Pancreas (tissue), 10 donors: ENCODE results near the gene RAD51B. TPM values are rescaled to one million over a fixed set of nuclear protein-coding genes. Genes with fewer than 3 reads are reported as not detected.
A peak's percentile ranks its signal among the peaks of the same experiment; 100 is the strongest.

Source experiments
- ATAC-seq, 4 donors: fragments of 200-7000 bp; cut with Tn5 transposase; one replicate each; pipeline versions ENCODE4 v1.8.0 to v1.9.1; 2020; ENCODE audit warnings: mild to moderate bottlenecking in 4 of 4, moderate library complexity in 4 of 4
- DNase-seq, 6 donors: peaks; one replicate each; pipeline ENCODE4 v3.0.0-alpha.2; 2020
- FAIRE-seq: peaks from 2 replicates; lab custom pipeline; 2012; peaks lifted over from hg19 to GRCh38; lab: Jason Lieb, UNC
- H3K27ac ChIP-seq, 4 donors: fragments of 200-600 bp; sonication (generic); 1 replicate in 3 of 4; 2 replicates in 1 of 4; pipeline versions ENCODE4 v1.5.0 to v1.8.0; 2020
- H3K27me3 ChIP-seq, 4 donors: fragments of 200-600 bp; one replicate each; pipeline ENCODE4 v1.8.0; 2021
- H3K36me3 ChIP-seq, 3 donors: fragments of 200-600 bp; sonication (generic) in 1 of 3; one replicate each; pipeline versions ENCODE4 v1.5.0 to v1.8.0; 2020 to 2021
- H3K4me1 ChIP-seq, 3 donors: fragments of 200-600 bp; one replicate each; pipeline ENCODE4 v1.8.0; 2021
- H3K4me3 ChIP-seq, 4 donors: fragments of 200-600 bp; sonication (generic) in 2 of 4; one replicate each; pipeline versions ENCODE4 v1.5.0 to v1.8.0; 2020 to 2021
- H3K9me3 ChIP-seq, 4 donors: fragments of 200-600 bp; one replicate each; pipeline ENCODE4 v1.8.0; 2021
- CTCF ChIP-seq, 4 donors: fragments of 200-600 bp; sonication (generic) in 3 of 4; IDR thresholded peaks; one replicate each; pipeline versions ENCODE4 v1.5.0 to v1.8.0; 2021; ENCODE audit warnings: antibody characterized with exemption in 4 of 4
- WGBS, 2 donors: extraction: QIAGEN DNeasy Blood & Tissue Kit; methylation state at CpG; one replicate each; pipeline ENCODE4 v1.1.7; 2013; 5-methylcytosine and 5-hydroxymethylcytosine counted together
- intact Hi-C, 3 donors: fragments of 100-400 bp; cut with DNase I; formaldehyde crosslinking; loops; one replicate each; pipeline versions ENCODE4 v1.11.1 to v1.14.2; 2022
- polyA plus RNA-seq, 2 donors: library from polyadenylated mRNA; stranded (reverse); fragments of 200-250 nt; gene quantifications; one replicate each; pipeline ENCODE4 v1.2.3, GENCODE V29; 2013
- total RNA-seq, 6 donors: library from RNA; stranded (reverse); fragmentation: NEBNext Ultra II Directional in 4 of 6; extraction: Animal tissue kit (Norgen Biotek cat#: 25700) in 4 of 6; gene quantifications; one replicate each; pipeline versions ENCODE4 v1.2.1 to v1.2.4, GENCODE V29; 2021 to 2023
- donor health status: healthy with polysubstance abuse.
- donor health status: DM: no; HTN: no; CAD: no; lungs with moderate emphysema.
- donor health status: DM: no; HTN: no; CAD: no.
- donor health status: control.
- donor health status: control.
- donor health status: Bipolar disorder and iron deficiency.
- donor health status: DM: yes; HTN: yes; CAD: no.
- donor health status: DM: no; HTN: no; CAD: no.
- donor health status: DM: no; HTN: no; CAD: no.
- donor health status: DM: yes; HTN: yes; CAD: no.

RAD51B gene
- total and polyA plus RNA-seq, 8 donors = 1.1 to 17.3 (median 5.8) TPM

DNA sequence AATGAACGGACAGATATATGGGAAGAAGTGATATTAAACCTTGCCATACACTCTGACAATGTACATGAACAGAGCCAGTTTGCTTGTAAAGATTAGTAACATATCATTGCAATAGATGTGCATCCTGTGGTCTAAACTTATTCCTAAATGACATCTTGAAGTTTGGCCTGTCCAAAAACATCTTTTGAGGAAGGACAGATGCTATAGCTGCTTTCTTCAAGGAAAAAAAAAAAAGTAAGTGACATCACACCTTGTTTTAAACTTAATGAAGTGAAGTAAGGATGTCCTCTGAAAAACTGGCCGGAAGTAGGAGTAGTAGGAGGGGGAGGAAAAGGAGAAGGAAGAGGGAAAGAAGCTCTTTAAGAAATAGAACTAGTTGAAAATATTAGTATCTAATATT is 132.8 kb downstream of the RAD51B start:
- ATAC-seq = no peak
- 88 to 94% methylated on average over 2 of the region's 2 CpGs for WGBS, 2 donors
- no peak for FAIRE-seq
- Histone ChIP-seq H3K4me3 (no peak overlapping the region), H3K27ac (no peak overlapping the region), H3K9me3 (no peaks in the 10 kb centered on the region), H3K27me3 (no peaks in the 10 kb centered on the region), H3K4me1 (peaks cover 0 to 9% (median 0%) of the 10 kb centered on the region in 3 donors), H3K36me3 (no peaks in the 10 kb centered on the region)
- no peak for DNase-seq
- no peak for TF ChIP-seq CTCF (IDR thresholded peaks at IDR 0.05)
- intact Hi-C loops = no loop called here

- no peaks in the 10 kb centered on the region for H3K9me3 ChIP-seq
- TF ChIP-seq CTCF (IDR thresholded peaks at IDR 0.05) = no peak
- FAIRE-seq (no peak), DNase-seq (no peak), ATAC-seq (no peak)
- intact Hi-C loops = no loop called here
- H3K27me3 ChIP-seq = no peaks in the 10 kb centered on the region
- H3K27ac ChIP-seq = no peak overlapping the region
- H3K4me3 ChIP-seq = no peak overlapping the region
- H3K4me1 ChIP-seq = peaks cover 0 to 9% (median 0%) of the 10 kb centered on the region in 3 donors
- H3K36me3 ChIP-seq = no peaks in the 10 kb centered on the region
Measured at GRCh38 chr14:67952786-67953185, 133.2 kb downstream of the RAD51B start.

GRCh38 chr14:67955261-67955660 is 135.7 kb downstream of the RAD51B start:
- TF ChIP-seq CTCF (IDR thresholded peaks at IDR 0.05) = no peak
- ATAC-seq = no peak
- H3K4me1 ChIP-seq = peaks cover 0 to 9% (median 0%) of the 10 kb centered on the region in 3 donors

DNA sequence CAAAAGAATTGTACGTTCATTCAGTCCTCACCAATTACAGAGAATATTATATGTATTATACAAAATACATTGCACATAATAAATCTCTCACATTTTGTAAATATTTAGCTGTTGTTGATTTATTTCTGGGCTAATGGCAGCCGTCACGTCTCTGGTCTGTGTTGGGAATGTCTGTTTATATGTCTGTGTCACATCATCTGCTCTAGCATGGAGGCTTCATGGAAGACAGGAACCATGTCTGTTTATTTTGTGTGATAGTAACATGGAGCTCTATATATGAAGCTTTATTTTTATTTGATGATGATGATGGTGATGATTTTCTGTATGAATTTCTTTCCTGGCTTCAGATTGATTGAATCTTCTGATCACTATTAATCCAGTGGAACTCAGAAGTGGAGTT is 138.4 kb downstream of the RAD51B start:
- intact Hi-C loops = no loop called here
- Histone ChIP-seq H3K4me1 (peaks cover 9 to 18% (median 10%) of the 10 kb centered on the region in 3 donors), H3K9me3 (no peaks in the 10 kb centered on the region), H3K27me3 (no peaks in the 10 kb centered on the region), H3K27ac (no peak overlapping the region), H3K36me3 (no peaks in the 10 kb centered on the region), H3K4me3 (no peak overlapping the region)
- FAIRE-seq (no peak), ATAC-seq (no peak), DNase-seq (no peak)
- no peak for TF ChIP-seq CTCF (IDR thresholded peaks at IDR 0.05)
- WGBS, 2 donors = 58 to 85% methylated on average over 3 of the region's 3 CpGs

More at GRCh38 chr14:67955261-67955660, 135.7 kb downstream of the RAD51B start:
- FAIRE-seq (no peak), DNase-seq (no peak)
- no peaks in the 10 kb centered on the region for H3K27me3 ChIP-seq
- intact Hi-C loops = no loop called here
- no peaks in the 10 kb centered on the region for H3K36me3 ChIP-seq
- H3K9me3 ChIP-seq = no peaks in the 10 kb centered on the region
- H3K4me3 ChIP-seq = no peak overlapping the region
- H3K27ac ChIP-seq = no peak overlapping the region

GRCh38 chr14:67961676-67962075 is 142.1 kb downstream of the RAD51B start:
- FAIRE-seq (no peak), DNase-seq (no peak), ATAC-seq (no peak)
- Histone ChIP-seq H3K36me3 (no peaks in the 10 kb centered on the region), H3K9me3 (no peaks in the 10 kb centered on the region), H3K27ac (peak overlapping the region in 2 of 4 donors; percentile 51 to 59), H3K27me3 (no peaks in the 10 kb centered on the region), H3K4me1 (peaks cover 21 to 35% (median 25%) of the 10 kb centered on the region in 3 donors), H3K4me3 (no peak overlapping the region)
- no peak for TF ChIP-seq CTCF (IDR thresholded peaks at IDR 0.05)
- WGBS, 2 donors = 77 to 81% methylated on average over 2 of the region's 2 CpGs
- intact Hi-C loops = no loop called here
